ENCODE measurements around the gene BRME1.

GRCh38 chr19:13860679-13861391, 45.1 kb downstream of the BRME1 start:
- TF ChIP-seq, protein P1, sequence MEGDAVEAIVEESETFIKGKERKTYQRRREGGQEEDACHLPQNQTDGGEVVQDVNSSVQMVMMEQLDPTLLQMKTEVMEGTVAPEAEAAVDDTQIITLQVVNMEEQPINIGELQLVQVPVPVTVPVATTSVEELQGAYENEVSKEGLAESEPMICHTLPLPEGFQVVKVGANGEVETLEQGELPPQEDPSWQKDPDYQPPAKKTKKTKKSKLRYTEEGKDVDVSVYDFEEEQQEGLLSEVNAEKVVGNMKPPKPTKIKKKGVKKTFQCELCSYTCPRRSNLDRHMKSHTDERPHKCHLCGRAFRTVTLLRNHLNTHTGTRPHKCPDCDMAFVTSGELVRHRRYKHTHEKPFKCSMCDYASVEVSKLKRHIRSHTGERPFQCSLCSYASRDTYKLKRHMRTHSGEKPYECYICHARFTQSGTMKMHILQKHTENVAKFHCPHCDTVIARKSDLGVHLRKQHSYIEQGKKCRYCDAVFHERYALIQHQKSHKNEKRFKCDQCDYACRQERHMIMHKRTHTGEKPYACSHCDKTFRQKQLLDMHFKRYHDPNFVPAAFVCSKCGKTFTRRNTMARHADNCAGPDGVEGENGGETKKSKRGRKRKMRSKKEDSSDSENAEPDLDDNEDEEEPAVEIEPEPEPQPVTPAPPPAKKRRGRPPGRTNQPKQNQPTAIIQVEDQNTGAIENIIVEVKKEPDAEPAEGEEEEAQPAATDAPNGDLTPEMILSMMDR (IDR thresholded peaks at IDR 0.05; ENCODE audit: insufficient read depth, low read length, poor library complexity, severe bottlenecking) = no peak
- TF ChIP-seq EZH2phosphoT487 (conservative IDR thresholded peaks at IDR 0.05; ENCODE audit: low read length) = no peak
